Neural progenitor cell (in vitro differentiated cells): ENCODE measurements around the gene PROX2.

Experiments used
- EZH2 ChIP-seq: fragments of 200-600 bp; sonication (generic); IDR thresholded peaks from 2 replicates; pipeline ENCODE4 v1.6.1; 2017; ENCODE audit warnings: antibody characterized with exemption, mild to moderate bottlenecking, moderate library complexity
- TF ChIP-seq, protein P1 (sequence below): fragments of 200-600 bp; sonication (generic); IDR thresholded peaks from 2 replicates; pipeline ENCODE4 v1.5.1; 2017; ENCODE audit warnings: antibody characterized with exemption, mild to moderate bottlenecking

DNA sequence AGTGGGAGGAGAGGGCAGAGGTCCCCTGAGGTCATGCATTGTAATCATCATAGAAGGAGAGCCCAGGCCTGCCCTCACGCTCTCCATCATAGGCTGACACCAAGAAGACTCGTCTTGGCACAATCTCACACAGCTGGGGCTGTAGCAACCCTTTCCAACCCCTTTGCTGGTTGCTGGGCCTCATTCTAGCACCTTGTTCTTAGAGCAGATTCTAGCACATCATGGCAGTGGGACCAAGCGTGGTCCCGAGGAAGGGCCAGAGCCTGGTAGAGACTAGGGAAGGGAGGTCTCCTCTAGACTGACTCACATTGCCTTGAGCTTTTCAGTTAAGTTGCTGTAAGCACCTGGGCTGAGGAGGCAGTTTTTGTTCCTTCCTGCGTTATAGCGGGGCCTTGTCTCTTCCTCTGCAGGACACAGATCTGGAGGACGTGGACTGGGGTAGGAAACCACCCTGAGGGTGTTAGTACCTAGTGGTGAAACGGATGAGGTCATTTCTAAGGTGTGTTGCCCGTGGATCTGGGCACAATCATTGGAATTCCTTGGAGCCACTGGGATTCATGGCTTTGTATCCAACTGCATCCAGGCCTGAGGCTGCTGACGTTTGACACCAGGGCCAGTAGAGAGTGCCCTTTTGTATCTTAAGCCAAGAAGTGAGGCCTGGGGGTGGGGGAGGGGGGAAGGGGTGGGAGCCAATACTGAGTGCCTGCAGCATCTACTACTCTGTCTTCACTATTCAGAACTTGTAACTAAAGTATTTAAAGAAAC, 27.2 kb upstream of the PROX2 start:
- TF ChIP-seq, protein P1, sequence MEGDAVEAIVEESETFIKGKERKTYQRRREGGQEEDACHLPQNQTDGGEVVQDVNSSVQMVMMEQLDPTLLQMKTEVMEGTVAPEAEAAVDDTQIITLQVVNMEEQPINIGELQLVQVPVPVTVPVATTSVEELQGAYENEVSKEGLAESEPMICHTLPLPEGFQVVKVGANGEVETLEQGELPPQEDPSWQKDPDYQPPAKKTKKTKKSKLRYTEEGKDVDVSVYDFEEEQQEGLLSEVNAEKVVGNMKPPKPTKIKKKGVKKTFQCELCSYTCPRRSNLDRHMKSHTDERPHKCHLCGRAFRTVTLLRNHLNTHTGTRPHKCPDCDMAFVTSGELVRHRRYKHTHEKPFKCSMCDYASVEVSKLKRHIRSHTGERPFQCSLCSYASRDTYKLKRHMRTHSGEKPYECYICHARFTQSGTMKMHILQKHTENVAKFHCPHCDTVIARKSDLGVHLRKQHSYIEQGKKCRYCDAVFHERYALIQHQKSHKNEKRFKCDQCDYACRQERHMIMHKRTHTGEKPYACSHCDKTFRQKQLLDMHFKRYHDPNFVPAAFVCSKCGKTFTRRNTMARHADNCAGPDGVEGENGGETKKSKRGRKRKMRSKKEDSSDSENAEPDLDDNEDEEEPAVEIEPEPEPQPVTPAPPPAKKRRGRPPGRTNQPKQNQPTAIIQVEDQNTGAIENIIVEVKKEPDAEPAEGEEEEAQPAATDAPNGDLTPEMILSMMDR: no peak
- TF ChIP-seq EZH2: no peak
